HCT116 (cell line): ENCODE data around the gene PDE9A. TPM values are rescaled to one million over a fixed set of nuclear protein-coding genes. Genes with fewer than 3 reads are reported as not detected.

Source experiments
- ATAC-seq: fragments of 200-7000 bp; cut with Tn5 transposase; 2 replicates; pipeline ENCODE4 v1.9.1; 2020; ENCODE audit warnings: mild to moderate bottlenecking, moderate library complexity
- BruUV-seq: library from RNA; stranded (reverse); fragments of 400-500 nt; replicated peaks from 2 replicates; lab custom pipeline; 2021; lab: Mats Ljungman, UMichigan
- CTCF ChIA-PET: fragments of 300-600 bp; sonication (Branson Sonifier 250); formaldehyde crosslinking; loops from one replicate; lab custom pipeline; 2021; ENCODE audit warnings: antibody characterized with exemption; lab: Charles Lee
- POLR2A ChIA-PET: fragments of 300-600, 350-600 bp; sonication (Branson Sonifier 250); formaldehyde crosslinking; loops from one replicate; lab custom pipeline; 2021; ENCODE audit warnings: antibody characterized with exemption; lab: Charles Lee
- RAD21 ChIA-PET, 2 experiments: fragments of 300-600 bp; sonication (Branson Sonifier 250); formaldehyde crosslinking; loops; one replicate each; lab custom pipeline; 2023; ENCODE audit warnings: low total read pairs in 2 of 2; ENCODE audit not compliant: uncharacterized antibody in 2 of 2, unreplicated experiment in 2 of 2, low non-redundant PET in 1 of 2; lab: Charles Lee
- DNase-seq: peaks from one replicate; pipeline ENCODE4 v3.0.0-alpha.2; 2010; ENCODE audit warnings: low read depth, low spot score
- H2AFZ ChIP-seq: fragments of 200-600 bp; shearing (Covaris generic), sonication (generic); 2 replicates; pipeline ENCODE4 v1.6.1; 2017; ENCODE audit warnings: low read depth, mixed run types, mixed read lengths, antibody characterized with exemption, low read length; ENCODE audit not compliant: poor library complexity, severe bottlenecking
- H3K27ac ChIP-seq: 2 replicates; pipeline ENCODE4 v1.5.1; 2012; ENCODE audit warnings: low read depth, low read length
- H3K27me3 ChIP-seq: fragments of 200-600 bp; sonication (generic); 2 replicates; pipeline ENCODE4 v1.6.1; 2016; ENCODE audit warnings: mixed run types, low read length, mixed read lengths; ENCODE audit not compliant: insufficient read depth
- H3K36me3 ChIP-seq, 2 experiments: fragments of 200-500 bp in 1 of 2; fragments of 200-600 bp in 1 of 2; sonication (Bioruptor generic) in 1 of 2; sonication (generic) in 1 of 2; 2 replicates each; pipeline versions ENCODE4 v1.5.1 to v1.6.1; 2014 to 2016; ENCODE audit warnings: low read length in 2 of 2, inconsistent platforms in 1 of 2, mixed read lengths in 1 of 2, mixed run types in 1 of 2; ENCODE audit not compliant: insufficient read depth in 2 of 2, control insufficient read depth in 1 of 2
- H3K4me1 ChIP-seq, 2 experiments: fragments of 200-600 bp in 1 of 2; sonication (generic) in 1 of 2; 2 replicates each; pipeline versions ENCODE4 v1.5.1 to v1.6.1; 2012 to 2017; ENCODE audit warnings: low read length in 2 of 2, inconsistent platforms in 1 of 2, mild to moderate bottlenecking in 1 of 2, mixed read lengths in 1 of 2, mixed run types in 1 of 2, moderate library complexity in 1 of 2; ENCODE audit not compliant: insufficient read depth in 2 of 2, control insufficient read depth in 1 of 2
- H3K4me2 ChIP-seq: fragments of 200-600 bp; sonication (generic); 2 replicates; pipeline ENCODE4 v1.6.1; 2017; ENCODE audit warnings: mixed run types, low read length, mixed read lengths
- H3K4me3 ChIP-seq, 2 experiments: fragments of 200-600 bp in 1 of 2; sonication (generic) in 1 of 2; replicated peaks in 1 of 2; 2 replicates each; pipeline ENCODE4 v1.5.1; 2011 to 2016; ENCODE audit warnings: low read length in 2 of 2, control low read depth in 1 of 2, low read depth in 1 of 2, mild to moderate bottlenecking in 1 of 2, mixed read lengths in 1 of 2, mixed run types in 1 of 2
- H3K79me2 ChIP-seq: fragments of 200-600 bp; sonication (generic); 2 replicates; pipeline ENCODE4 v1.6.1; 2017; ENCODE audit warnings: mild to moderate bottlenecking, mixed run types, low read length, moderate library complexity, mixed read lengths; ENCODE audit not compliant: insufficient read depth
- H3K9ac ChIP-seq: fragments of 200-600 bp; sonication (generic); 2 replicates; pipeline ENCODE4 v1.6.1; 2016; ENCODE audit warnings: low read length, mixed read lengths
- H3K9me2 ChIP-seq: fragments of 200-600 bp; sonication (generic), shearing (Covaris generic); 2 replicates; pipeline ENCODE4 v1.6.1; 2017; ENCODE audit warnings: mixed run types, mild to moderate bottlenecking, moderate library complexity; ENCODE audit not compliant: insufficient read depth
- H3K9me3 ChIP-seq, 2 experiments: fragments of 200-500 bp in 1 of 2; fragments of 200-600 bp in 1 of 2; sonication (Bioruptor generic) in 1 of 2; sonication (generic) in 1 of 2; 2 replicates each; pipeline ENCODE4 v1.6.1; 2014 to 2017; ENCODE audit warnings: low read length in 2 of 2, mixed read lengths in 2 of 2, inconsistent platforms in 1 of 2, low read depth in 1 of 2, mild to moderate bottlenecking in 1 of 2, mixed run types in 1 of 2, moderate library complexity in 1 of 2; ENCODE audit not compliant: control insufficient read depth in 1 of 2, insufficient read depth in 1 of 2
- H4K20me1 ChIP-seq: fragments of 200-600 bp; sonication (generic), shearing (Covaris generic); 2 replicates; pipeline ENCODE4 v1.6.1; 2017; ENCODE audit warnings: mixed run types, mild to moderate bottlenecking, moderate library complexity; ENCODE audit not compliant: insufficient read depth
- ATF3 ChIP-seq: IDR thresholded peaks from 2 replicates; pipeline ENCODE4 v1.6.1; 2012
- CBX3 ChIP-seq: IDR thresholded peaks from 2 replicates; pipeline ENCODE4 v1.6.1; 2012; ENCODE audit warnings: low read depth
- CTCF ChIP-seq, 3 experiments: fragments of 200-600 bp in 1 of 3; sonication (generic) in 1 of 3; IDR thresholded peaks in 2 of 3; conservative IDR thresholded peaks in 1 of 3; 2 replicates each; pipeline ENCODE4 v1.5.1; 2012 to 2017; ENCODE audit warnings: low read depth in 2 of 3, low read length in 2 of 3, antibody characterized with exemption in 1 of 3, borderline replicate concordance in 1 of 3, control low read depth in 1 of 3, mild to moderate bottlenecking in 1 of 3, mixed read lengths in 1 of 3, mixed run types in 1 of 3, moderate library complexity in 1 of 3; ENCODE audit not compliant: insufficient read depth in 1 of 3
- ELF1 ChIP-seq: IDR thresholded peaks from 2 replicates; pipeline ENCODE4 v1.6.1; 2012; ENCODE audit warnings: low read depth, borderline replicate concordance
- EZH2phosphoT487 ChIP-seq: fragments of 200-600 bp; IDR thresholded peaks from 2 replicates; pipeline ENCODE4 v1.6.1; 2018; ENCODE audit warnings: antibody characterized with exemption, borderline replicate concordance
- JUND ChIP-seq: IDR thresholded peaks from 2 replicates; pipeline ENCODE4 v1.6.1; 2012
- MAX ChIP-seq: IDR thresholded peaks from 2 replicates; pipeline ENCODE4 v1.6.1; 2012
- POLR2A ChIP-seq: IDR thresholded peaks from 2 replicates; pipeline ENCODE4 v1.7.0; 2011; ENCODE audit warnings: borderline replicate concordance; ENCODE audit not compliant: insufficient read depth, insufficient read length; ENCODE audit errors: extremely low read depth
- POLR2AphosphoS5 ChIP-seq: IDR thresholded peaks from 2 replicates; pipeline ENCODE4 v1.6.1; 2011; ENCODE audit warnings: mild to moderate bottlenecking, low read depth, low read length, moderate library complexity
- SRF ChIP-seq: IDR thresholded peaks from 2 replicates; pipeline ENCODE4 v1.6.1; 2012; ENCODE audit warnings: low read depth
- YY1 ChIP-seq: IDR thresholded peaks from 2 replicates; pipeline ENCODE4 v1.6.1; 2011; ENCODE audit warnings: low read length, low read depth, moderate library complexity, mild to moderate bottlenecking; ENCODE audit not compliant: insufficient replicate concordance; ENCODE audit errors: extremely low read depth
- ZBTB33 ChIP-seq: IDR thresholded peaks from 2 replicates; pipeline ENCODE4 v1.6.1; 2011; ENCODE audit warnings: mild to moderate bottlenecking, low read length, moderate library complexity; ENCODE audit not compliant: insufficient replicate concordance; ENCODE audit errors: extremely low read depth
- ZNF274 ChIP-seq: fragments of 200-500 bp; sonication (Bioruptor generic); IDR thresholded peaks from 2 replicates; pipeline ENCODE4 v1.6.1; 2014; ENCODE audit warnings: mild to moderate bottlenecking, low read depth, low read length, inconsistent platforms
- intact Hi-C: fragments of 100-400 bp; cut with micrococcal nuclease; formaldehyde crosslinking; loops from 2 replicates; pipeline ENCODE4 v1.10.0; 2022
- total RNA-seq: library from RNA; stranded (reverse); gene quantifications from one replicate; pipeline ENCODE4 v1.2.1, GENCODE V29; 2021; ENCODE audit not compliant: unreplicated experiment

PDE9A gene
- total RNA-seq, 1 experiment from 2014 or later = 31.4 TPM

GRCh38 chr21:42793774-42794173 lies 140.4 kb downstream of the PDE9A start:
- ChIA-PET RAD21 (no interaction called here), CTCF (no interaction called here), POLR2A (no interaction called here)
- Histone ChIP-seq H3K9ac (no peak overlapping the region), H3K27ac (no peak overlapping the region), H4K20me1 (no peaks in the 10 kb centered on the region), H3K9me2 (no peaks in the 10 kb centered on the region), H3K4me3 (no peak overlapping the region), H3K4me1 (no peaks in the 10 kb centered on the region), H3K9me3 (no peaks in the 10 kb centered on the region), H2AFZ (no peak overlapping the region), H3K79me2 (no peaks in the 10 kb centered on the region), H3K27me3 (no peaks in the 10 kb centered on the region), H3K36me3 (no peaks in the 10 kb centered on the region), H3K4me2 (no peak overlapping the region)
- ATAC-seq (no peak), DNase-seq (no peak)
- intact Hi-C loops = no loop called here
- TF ChIP-seq ZNF274 = no peak
- no peak for TF ChIP-seq ELF1
- no peak for TF ChIP-seq SRF
- TF ChIP-seq EZH2phosphoT487 = no peak
- no peak for TF ChIP-seq YY1
- no peak for TF ChIP-seq POLR2A
- no peak for TF ChIP-seq JUND
- no peak for TF ChIP-seq ZBTB33
- no peak for TF ChIP-seq POLR2AphosphoS5
- no peak for TF ChIP-seq CBX3
- TF ChIP-seq ATF3 = no peak
- TF ChIP-seq MAX = no peak
- no peak for TF ChIP-seq CTCF (IDR thresholded peaks at IDR 0.05 in 2 of 3, conservative IDR thresholded peaks at IDR 0.05 in 1 of 3; ENCODE audit: borderline replicate concordance in 1 of 3, insufficient read depth in 1 of 3, low read depth in 2 of 3, low read length in 2 of 3)
- no TSS peak for BruUV-seq
